Astrocyte of the cerebellum (primary cell): ENCODE results near the gene ACTR8.

Experiments
- DNase-seq: peaks from one replicate; pipeline ENCODE4 v3.0.0-alpha.2; 2011; ENCODE audit warnings: low read depth
- H3K4me3 ChIP-seq: 2 replicates; pipeline ENCODE4 v1.5.1; 2011; ENCODE audit warnings: mild to moderate bottlenecking, low read depth, low read length, moderate library complexity
- CTCF ChIP-seq: IDR thresholded peaks from 2 replicates; pipeline ENCODE4 v1.5.1; 2012; ENCODE audit warnings: low read length, low read depth, moderate library complexity, mild to moderate bottlenecking; ENCODE audit errors: missing control alignments
- in situ Hi-C: cut with HindIII; loops from 2 replicates; pipeline ENCODE4 v1.10.0; 2017; ENCODE audit warnings: low sequenced_read_pairs

ACTR8 gene

GRCh38 chr3:53820756-53821580 lies 61.0 kb downstream of the ACTR8 start:
- H3K4me3 ChIP-seq = no peak overlapping the region
- DNase-seq = no peak
- no peak for TF ChIP-seq CTCF
- in situ Hi-C loops = no loop called here

DNA sequence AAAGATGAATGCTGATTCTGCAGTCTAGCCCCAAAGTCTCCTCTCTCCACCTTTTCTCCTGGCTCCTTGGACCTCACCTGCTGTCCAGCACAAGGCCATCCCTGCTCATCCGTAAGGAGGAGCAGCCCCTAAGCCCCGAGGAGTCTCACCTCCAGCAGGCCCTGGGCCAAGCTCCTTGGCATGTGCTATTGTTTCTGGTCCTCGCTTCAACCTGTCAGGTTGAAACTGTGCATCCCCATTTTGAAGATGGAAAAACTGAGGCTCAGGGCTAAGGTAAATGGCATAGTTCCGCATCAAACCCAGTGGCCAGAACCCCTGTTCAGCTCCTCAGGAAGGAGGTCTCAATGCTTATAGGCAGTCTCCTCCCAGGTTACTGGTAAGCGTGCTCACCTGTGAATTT lies 61.9 kb downstream of the ACTR8 start:
- in situ Hi-C loops = no loop called here
- TF ChIP-seq CTCF = no peak
- no peak overlapping the region for H3K4me3 ChIP-seq
- DNase-seq = no peak

- DNase-seq = no peak
- H3K4me3 ChIP-seq = no peak overlapping the region
- in situ Hi-C loops = no loop called here
- TF ChIP-seq CTCF = no peak
Observed at GRCh38 chr3:53819163-53819868, 62.6 kb downstream of the ACTR8 start.

- in situ Hi-C loops = no loop called here
- TF ChIP-seq CTCF = no peak
- H3K4me3 ChIP-seq = no peak overlapping the region
- no peak for DNase-seq
Observed at GRCh38 chr3:53818221-53819162, 63.5 kb downstream of the ACTR8 start.

GRCh38 chr3:53817809-53818208 lies 64.1 kb downstream of the ACTR8 start:
- DNase-seq = no peak
- in situ Hi-C loops = no loop called here
- no peak overlapping the region for H3K4me3 ChIP-seq
- no peak for TF ChIP-seq CTCF

GRCh38 chr3:53817211-53817610 lies 64.7 kb downstream of the ACTR8 start:
- no peak overlapping the region for H3K4me3 ChIP-seq
- in situ Hi-C loops = no loop called here
- no peak for DNase-seq
- TF ChIP-seq CTCF = no peak
